NB4 (cell line): ENCODE data around the gene SERGEF.
A peak's percentile ranks its signal among the peaks of the same experiment; 100 is the strongest.

Experiments used
- DNase-seq: peaks from one replicate; pipeline ENCODE4 v3.0.0; 2010; ENCODE audit warnings: low read depth
- H3K4me3 ChIP-seq: one replicate; pipeline ENCODE4 v1.5.1; 2011; ENCODE audit warnings: mild to moderate bottlenecking, low read depth, low read length, moderate library complexity
- MYC ChIP-seq: IDR thresholded peaks from 2 replicates; pipeline ENCODE4 v1.6.1; 2011; ENCODE audit warnings: low read depth, low read length
- POLR2A ChIP-seq: IDR thresholded peaks from 2 replicates; pipeline ENCODE4 v1.6.1; 2011; ENCODE audit warnings: mild to moderate bottlenecking; ENCODE audit not compliant: insufficient read length; ENCODE audit errors: extremely low read depth
- TF ChIP-seq, protein P1 (sequence below): IDR thresholded peaks from one replicate; pipeline ENCODE4 v1.5.1; 2012; ENCODE audit warnings: low read depth, low read length
- TF ChIP-seq, protein P2 (sequence below): IDR thresholded peaks from 2 replicates; pipeline ENCODE4 v1.6.1; 2011; ENCODE audit warnings: low read depth, low read length

The SERGEF gene

DNA sequence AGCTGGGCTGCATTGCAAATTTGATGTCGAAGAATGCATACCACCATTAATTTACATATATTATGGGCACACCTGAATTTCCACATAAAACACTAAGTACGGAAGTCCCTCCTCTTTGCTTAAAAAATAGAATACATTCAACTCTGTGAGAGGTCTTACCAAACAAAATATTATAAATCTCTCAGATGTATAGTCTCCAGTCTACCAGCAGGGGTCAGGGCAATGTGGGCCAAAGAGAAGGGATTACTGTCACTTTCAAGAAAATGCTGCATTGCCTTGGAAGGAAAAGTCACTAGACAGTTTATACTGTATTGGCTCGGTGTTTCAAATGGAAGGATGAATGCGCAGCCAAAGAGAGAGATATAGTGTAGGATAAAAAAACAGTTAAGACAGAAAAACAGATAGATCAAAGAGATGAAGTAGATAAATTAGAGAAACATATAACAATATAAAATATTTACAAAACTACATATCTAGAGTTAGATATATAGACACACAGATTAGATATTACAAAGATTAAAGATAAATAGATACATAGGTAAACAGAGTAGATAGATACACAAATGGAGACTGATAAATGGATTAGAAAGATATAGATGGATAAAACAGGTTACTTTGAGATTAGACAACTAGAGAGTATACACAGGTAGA, 20.9 kb downstream of the SERGEF start:
- TF ChIP-seq, protein P1, sequence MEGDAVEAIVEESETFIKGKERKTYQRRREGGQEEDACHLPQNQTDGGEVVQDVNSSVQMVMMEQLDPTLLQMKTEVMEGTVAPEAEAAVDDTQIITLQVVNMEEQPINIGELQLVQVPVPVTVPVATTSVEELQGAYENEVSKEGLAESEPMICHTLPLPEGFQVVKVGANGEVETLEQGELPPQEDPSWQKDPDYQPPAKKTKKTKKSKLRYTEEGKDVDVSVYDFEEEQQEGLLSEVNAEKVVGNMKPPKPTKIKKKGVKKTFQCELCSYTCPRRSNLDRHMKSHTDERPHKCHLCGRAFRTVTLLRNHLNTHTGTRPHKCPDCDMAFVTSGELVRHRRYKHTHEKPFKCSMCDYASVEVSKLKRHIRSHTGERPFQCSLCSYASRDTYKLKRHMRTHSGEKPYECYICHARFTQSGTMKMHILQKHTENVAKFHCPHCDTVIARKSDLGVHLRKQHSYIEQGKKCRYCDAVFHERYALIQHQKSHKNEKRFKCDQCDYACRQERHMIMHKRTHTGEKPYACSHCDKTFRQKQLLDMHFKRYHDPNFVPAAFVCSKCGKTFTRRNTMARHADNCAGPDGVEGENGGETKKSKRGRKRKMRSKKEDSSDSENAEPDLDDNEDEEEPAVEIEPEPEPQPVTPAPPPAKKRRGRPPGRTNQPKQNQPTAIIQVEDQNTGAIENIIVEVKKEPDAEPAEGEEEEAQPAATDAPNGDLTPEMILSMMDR: peak; percentile 76
- no peak for TF ChIP-seq POLR2A
- H3K4me3 ChIP-seq: no peak overlapping the region
- peak; percentile 66 for DNase-seq

DNA sequence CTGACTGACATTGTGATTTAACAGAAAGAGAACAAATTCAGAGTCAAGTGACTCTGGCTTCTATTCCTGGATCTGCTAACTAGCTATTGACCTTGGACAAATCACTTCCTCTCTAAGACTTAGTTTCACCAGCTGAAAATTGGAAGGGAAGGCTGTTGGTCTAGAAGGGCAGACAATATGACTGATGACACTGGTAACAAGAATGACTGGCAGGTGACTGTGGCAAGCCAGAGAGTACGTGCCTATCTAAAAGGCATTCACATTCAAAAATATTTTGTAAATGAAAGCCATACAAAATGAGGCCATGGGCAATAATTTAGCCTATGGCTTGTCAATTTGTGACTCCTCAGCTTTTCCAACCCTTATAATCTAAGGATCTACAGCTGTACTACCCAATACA, 23.5 kb downstream of the SERGEF start:
- DNase-seq: no peak
- no peak overlapping the region for H3K4me3 ChIP-seq
- TF ChIP-seq, protein P2, sequence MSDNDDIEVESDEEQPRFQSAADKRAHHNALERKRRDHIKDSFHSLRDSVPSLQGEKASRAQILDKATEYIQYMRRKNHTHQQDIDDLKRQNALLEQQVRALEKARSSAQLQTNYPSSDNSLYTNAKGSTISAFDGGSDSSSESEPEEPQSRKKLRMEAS: no peak
- TF ChIP-seq POLR2A: no peak
- TF ChIP-seq, protein P1: no peak
- TF ChIP-seq MYC: no peak

DNA sequence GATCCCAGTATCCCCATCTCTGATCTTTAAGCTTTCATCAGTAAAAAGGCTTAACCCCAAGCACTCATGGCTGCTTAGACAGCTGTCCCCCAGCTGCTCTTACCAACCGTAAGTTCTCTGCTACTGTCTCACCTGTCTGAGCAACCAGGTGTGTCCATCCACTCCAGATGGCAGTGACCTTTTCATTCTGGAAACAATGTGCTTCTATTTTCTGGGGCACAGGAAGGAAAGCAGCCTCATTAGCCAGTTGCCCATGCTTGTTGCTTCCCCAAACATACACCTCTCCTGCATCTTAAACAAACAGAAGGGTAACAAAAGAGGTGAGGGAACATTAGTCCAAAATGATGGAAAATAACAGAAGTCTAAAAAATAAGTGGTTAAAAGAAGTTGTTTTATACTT, 24.4 kb downstream of the SERGEF start:
- TF ChIP-seq, protein P2: no peak
- TF ChIP-seq POLR2A: no peak
- no peak for TF ChIP-seq MYC
- TF ChIP-seq, protein P1: no peak
- no peak overlapping the region for H3K4me3 ChIP-seq
- DNase-seq: no peak

DNA sequence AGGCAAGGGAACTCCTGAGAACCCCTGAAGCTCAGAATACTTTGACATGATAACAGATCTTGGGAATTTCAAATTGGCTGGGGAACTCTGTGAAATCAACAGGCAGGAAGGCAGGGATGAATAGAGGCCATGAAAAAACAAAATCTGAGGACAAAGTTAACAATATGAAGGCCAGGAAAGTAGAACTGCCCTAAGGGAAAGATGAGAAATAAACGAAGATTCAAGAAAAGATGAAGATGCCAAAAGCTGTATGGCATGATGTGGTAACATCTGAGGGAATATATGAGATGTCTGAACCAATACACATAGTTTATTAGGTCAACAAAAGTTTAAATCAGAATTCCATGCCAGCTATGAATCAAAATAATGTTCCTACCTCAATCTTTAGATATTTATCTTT, 25.0 kb downstream of the SERGEF start:
- no peak overlapping the region for H3K4me3 ChIP-seq
- TF ChIP-seq, protein P2: no peak
- no peak for TF ChIP-seq POLR2A
- no peak for TF ChIP-seq MYC
- TF ChIP-seq, protein P1: no peak
- no peak for DNase-seq

DNA sequence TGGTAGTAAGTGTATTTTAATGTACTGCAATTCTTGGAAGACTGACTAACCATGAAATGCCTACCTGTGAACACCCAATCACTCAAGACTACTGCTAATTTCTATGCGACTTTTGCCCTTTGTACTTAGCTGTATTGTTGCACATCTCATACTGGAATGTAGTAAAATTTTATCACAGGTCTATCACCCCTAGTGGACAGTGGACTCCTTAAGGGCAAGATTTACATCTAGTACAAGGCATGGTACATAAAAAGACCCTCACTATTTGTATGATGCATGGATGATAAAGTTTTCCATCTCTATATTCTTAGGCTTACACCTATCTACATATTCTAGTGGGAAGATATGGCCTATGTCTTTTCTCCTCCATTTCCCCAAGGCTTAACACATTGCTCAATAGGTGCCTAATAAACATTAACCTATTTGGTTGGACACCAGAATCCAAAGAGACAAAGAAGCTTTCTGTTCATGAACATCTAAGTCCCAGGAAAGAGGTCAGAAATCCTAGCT, 26.1 kb downstream of the SERGEF start:
- TF ChIP-seq, protein P2: no peak
- TF ChIP-seq POLR2A: no peak
- TF ChIP-seq, protein P1: no peak
- no peak for TF ChIP-seq MYC
- DNase-seq: no peak

More for the DNA sequence above, 26.1 kb downstream of the SERGEF start:
- H3K4me3 ChIP-seq: no peak overlapping the region
